Measurements from ENCODE around the gene UXS1.
"Not testable (repeated sequence)": the region's sequence is repeated elsewhere in the genome, so short reads cannot be mapped to it uniquely, and the experiment has no call there.

Gene UXS1

GRCh38 chr2:106205488-106205887 lies 11.4 kb upstream of the UXS1 start:
- Histone ChIP-seq H3F3A (ENCODE audit: insufficient read depth, low read length) (no peaks in the 10 kb centered on the region), H3K9ac (ENCODE audit: low read length) (no peak overlapping the region), H3K79me2 (ENCODE audit: insufficient read depth, low read length) (no peaks in the 10 kb centered on the region), H3K4me1 (ENCODE audit: insufficient read depth, low read length, severe bottlenecking) (no peaks in the 10 kb centered on the region), H3K27me3 (ENCODE audit: insufficient read depth, low read length) (no peaks in the 10 kb centered on the region; the same call in 1 of the 2 replicates), H2AFZ (ENCODE audit: low read length) (no peak overlapping the region), H3K4me3 (ENCODE audit: low read depth, low read length, poor library complexity, severe bottlenecking) (no peak overlapping the region), H4K20me1 (ENCODE audit: insufficient read depth, low read length) (no peaks in the 10 kb centered on the region), H3K36me3 (ENCODE audit: insufficient read depth, low read length) (no peaks in the 10 kb centered on the region), H3K9me3 (ENCODE audit: low read length) (0 out of 2 replicates have a peak, but pooled peaks cover 3% of the 10 kb centered on the region), H3K9me2 (ENCODE audit: low read depth, low read length) (no peaks in the 10 kb centered on the region), H3K4me2 (ENCODE audit: low read length) (no peak overlapping the region), H3K27ac (ENCODE audit: low read depth, low read length, poor library complexity, severe bottlenecking) (no peak overlapping the region)
- TF ChIP-seq EZH2 (IDR thresholded peaks at IDR 0.05; ENCODE audit: borderline replicate concordance, low read length), result no peak
- TF ChIP-seq, protein P1, sequence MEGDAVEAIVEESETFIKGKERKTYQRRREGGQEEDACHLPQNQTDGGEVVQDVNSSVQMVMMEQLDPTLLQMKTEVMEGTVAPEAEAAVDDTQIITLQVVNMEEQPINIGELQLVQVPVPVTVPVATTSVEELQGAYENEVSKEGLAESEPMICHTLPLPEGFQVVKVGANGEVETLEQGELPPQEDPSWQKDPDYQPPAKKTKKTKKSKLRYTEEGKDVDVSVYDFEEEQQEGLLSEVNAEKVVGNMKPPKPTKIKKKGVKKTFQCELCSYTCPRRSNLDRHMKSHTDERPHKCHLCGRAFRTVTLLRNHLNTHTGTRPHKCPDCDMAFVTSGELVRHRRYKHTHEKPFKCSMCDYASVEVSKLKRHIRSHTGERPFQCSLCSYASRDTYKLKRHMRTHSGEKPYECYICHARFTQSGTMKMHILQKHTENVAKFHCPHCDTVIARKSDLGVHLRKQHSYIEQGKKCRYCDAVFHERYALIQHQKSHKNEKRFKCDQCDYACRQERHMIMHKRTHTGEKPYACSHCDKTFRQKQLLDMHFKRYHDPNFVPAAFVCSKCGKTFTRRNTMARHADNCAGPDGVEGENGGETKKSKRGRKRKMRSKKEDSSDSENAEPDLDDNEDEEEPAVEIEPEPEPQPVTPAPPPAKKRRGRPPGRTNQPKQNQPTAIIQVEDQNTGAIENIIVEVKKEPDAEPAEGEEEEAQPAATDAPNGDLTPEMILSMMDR (IDR thresholded peaks at IDR 0.05; ENCODE audit: low read length), result no peak

DNA sequence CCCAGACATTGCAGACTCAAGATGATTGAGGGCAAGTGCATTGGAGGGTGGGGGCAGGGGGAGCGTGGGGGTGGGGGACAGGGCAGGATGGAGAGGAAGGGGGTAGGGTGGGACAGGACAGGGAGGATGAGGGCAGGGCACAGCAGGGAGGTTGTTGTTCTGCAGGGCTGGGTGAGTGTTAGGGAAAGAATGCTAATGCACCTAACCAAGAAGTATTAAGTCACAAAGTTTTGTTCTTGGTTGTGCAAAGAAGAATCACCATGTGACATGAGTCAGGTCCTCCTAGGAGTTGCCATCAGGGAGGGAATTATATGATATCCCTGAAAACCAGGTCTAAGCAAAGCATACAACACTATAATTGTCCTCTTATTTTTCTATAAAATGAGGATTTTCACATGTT lies 10.4 kb upstream of the UXS1 start:
- not testable (repeated sequence) for H3K9me3 ChIP-seq (ENCODE audit: low read length); H3F3A ChIP-seq (ENCODE audit: insufficient read depth, low read length); H3K27me3 ChIP-seq (ENCODE audit: insufficient read depth, low read length); H3K27ac ChIP-seq (ENCODE audit: low read depth, low read length, poor library complexity, severe bottlenecking); H3K4me3 ChIP-seq (ENCODE audit: low read depth, low read length, poor library complexity, severe bottlenecking); H3K4me1 ChIP-seq (ENCODE audit: insufficient read depth, low read length, severe bottlenecking); H3K4me2 ChIP-seq (ENCODE audit: low read length); H3K79me2 ChIP-seq (ENCODE audit: insufficient read depth, low read length); H4K20me1 ChIP-seq (ENCODE audit: insufficient read depth, low read length); H2AFZ ChIP-seq (ENCODE audit: low read length); H3K9me2 ChIP-seq (ENCODE audit: low read depth, low read length); H3K36me3 ChIP-seq (ENCODE audit: insufficient read depth, low read length); H3K9ac ChIP-seq (ENCODE audit: low read length)

GRCh38 chr2:106201661-106202060 lies 7.6 kb upstream of the UXS1 start:
- Histone ChIP-seq H3K9ac (ENCODE audit: low read length) (no peak overlapping the region), H3K4me3 (ENCODE audit: low read depth, low read length, poor library complexity, severe bottlenecking) (no peak overlapping the region), H3K9me2 (ENCODE audit: low read depth, low read length) (no peaks in the 10 kb centered on the region), H3K79me2 (ENCODE audit: insufficient read depth, low read length) (no peaks in the 10 kb centered on the region), H3K4me1 (ENCODE audit: insufficient read depth, low read length, severe bottlenecking) (no peaks in the 10 kb centered on the region), H3K27me3 (ENCODE audit: insufficient read depth, low read length) (no peaks in the 10 kb centered on the region), H4K20me1 (ENCODE audit: insufficient read depth, low read length) (no peaks in the 10 kb centered on the region), H3K27ac (ENCODE audit: low read depth, low read length, poor library complexity, severe bottlenecking) (no peak overlapping the region), H3K9me3 (ENCODE audit: low read length) (no peaks in the 10 kb centered on the region), H2AFZ (ENCODE audit: low read length) (no peak overlapping the region), H3K4me2 (ENCODE audit: low read length) (no peak overlapping the region), H3F3A (ENCODE audit: insufficient read depth, low read length) (no peaks in the 10 kb centered on the region), H3K36me3 (ENCODE audit: insufficient read depth, low read length) (no peaks in the 10 kb centered on the region)
- TF ChIP-seq EZH2 (IDR thresholded peaks at IDR 0.05; ENCODE audit: borderline replicate concordance, low read length), result no peak
- TF ChIP-seq, protein P1 (IDR thresholded peaks at IDR 0.05; ENCODE audit: low read length), result no peak

- no peaks in the 10 kb centered on the region for H4K20me1 ChIP-seq (ENCODE audit: insufficient read depth, low read length)
- no peaks in the 10 kb centered on the region for H3F3A ChIP-seq (ENCODE audit: insufficient read depth, low read length)
Observed at GRCh38 chr2:106197878-106198277, 3.8 kb upstream of the UXS1 start.

More at GRCh38 chr2:106197878-106198277, 3.8 kb upstream of the UXS1 start:
- Histone ChIP-seq H3K4me3 (ENCODE audit: low read depth, low read length, poor library complexity, severe bottlenecking) (no peak overlapping the region), H3K9me3 (ENCODE audit: low read length) (no peaks in the 10 kb centered on the region), H3K4me1 (ENCODE audit: insufficient read depth, low read length, severe bottlenecking) (peaks cover 11% of the 10 kb centered on the region), H3K27me3 (ENCODE audit: insufficient read depth, low read length) (no peaks in the 10 kb centered on the region), H3K27ac (ENCODE audit: low read depth, low read length, poor library complexity, severe bottlenecking) (no peak overlapping the region), H3K9me2 (ENCODE audit: low read depth, low read length) (no peaks in the 10 kb centered on the region), H3K9ac (ENCODE audit: low read length) (no peak overlapping the region), H3K79me2 (ENCODE audit: insufficient read depth, low read length) (no peaks in the 10 kb centered on the region), H3K36me3 (ENCODE audit: insufficient read depth, low read length) (no peaks in the 10 kb centered on the region), H2AFZ (ENCODE audit: low read length) (no peak overlapping the region), H3K4me2 (ENCODE audit: low read length) (no peak overlapping the region)
- no peak for TF ChIP-seq EZH2 (IDR thresholded peaks at IDR 0.05; ENCODE audit: borderline replicate concordance, low read length)
- TF ChIP-seq, protein P1 (IDR thresholded peaks at IDR 0.05; ENCODE audit: low read length), result no peak

Measured in OCI-LY1 (cell line).